Measurements from ENCODE around the gene KCNK4.

Gene KCNK4

DNA sequence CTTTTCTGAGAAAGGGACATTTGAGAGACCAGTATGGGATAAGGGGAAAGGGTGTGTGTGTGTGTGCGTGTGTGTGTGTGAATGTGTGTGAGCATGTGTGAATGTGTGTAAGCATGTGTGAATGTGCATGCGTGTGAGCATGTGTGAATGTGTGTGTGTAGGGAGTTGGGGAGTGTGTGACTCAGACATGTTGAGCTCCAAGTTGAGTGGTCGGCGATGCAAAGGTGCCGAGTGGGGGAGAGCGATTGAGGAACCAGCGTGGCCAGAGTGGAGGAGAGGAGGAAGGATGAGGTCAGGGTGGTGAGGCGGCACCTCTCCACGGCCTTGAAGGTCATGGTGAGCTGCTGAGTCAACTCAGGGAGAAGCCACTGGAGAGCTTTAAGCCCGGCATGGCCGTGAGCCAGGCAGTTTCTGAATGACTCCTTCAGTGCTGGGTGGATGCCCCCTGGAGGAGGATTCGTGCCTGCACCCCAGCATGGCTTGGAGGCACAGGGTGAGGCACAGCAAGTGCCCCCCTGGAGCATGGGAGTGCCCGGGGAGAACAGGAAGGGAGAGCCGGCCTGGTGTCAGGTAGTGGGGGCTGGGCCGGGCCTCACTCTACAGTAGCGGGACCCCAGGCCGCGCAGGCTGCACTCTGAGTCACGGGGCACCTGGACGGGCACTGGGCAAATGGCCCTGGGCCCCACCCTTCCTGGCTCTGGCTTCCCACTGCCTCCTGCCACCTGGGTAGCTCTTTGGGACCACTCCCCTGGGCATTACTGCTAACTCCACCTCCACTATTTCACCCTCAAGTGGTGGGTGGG is 40.7 kb downstream of the KCNK4 start:
- no peak for FAIRE-seq

- FAIRE-seq = no peak
Measured at GRCh38 chr11:64333556-64333955, 42.5 kb downstream of the KCNK4 start.

- FAIRE-seq = no peak
Measured at GRCh38 chr11:64334764-64335735, 43.9 kb downstream of the KCNK4 start.

GRCh38 chr11:64337538-64338249 is 46.6 kb downstream of the KCNK4 start:
- FAIRE-seq = no peak

- no peak for FAIRE-seq
Measured at GRCh38 chr11:64338716-64339115, 47.6 kb downstream of the KCNK4 start.

- FAIRE-seq = no peak
Measured at GRCh38 chr11:64339286-64339685, 48.2 kb downstream of the KCNK4 start.

- no peak for FAIRE-seq
Measured at GRCh38 chr11:64339754-64340408, 48.8 kb downstream of the KCNK4 start, which contains the start of gene CCDC88B. CCDC88B (plus strand) TSS chr11:64340204; CDS start chr11:64340267, 63 bp downstream.

- FAIRE-seq = no peak
Measured at GRCh38 chr11:64340671-64341335, 49.7 kb downstream of the KCNK4 start.

GRCh38 chr11:64341429-64341828 is 50.3 kb downstream of the KCNK4 start:
- FAIRE-seq = no peak

DNA sequence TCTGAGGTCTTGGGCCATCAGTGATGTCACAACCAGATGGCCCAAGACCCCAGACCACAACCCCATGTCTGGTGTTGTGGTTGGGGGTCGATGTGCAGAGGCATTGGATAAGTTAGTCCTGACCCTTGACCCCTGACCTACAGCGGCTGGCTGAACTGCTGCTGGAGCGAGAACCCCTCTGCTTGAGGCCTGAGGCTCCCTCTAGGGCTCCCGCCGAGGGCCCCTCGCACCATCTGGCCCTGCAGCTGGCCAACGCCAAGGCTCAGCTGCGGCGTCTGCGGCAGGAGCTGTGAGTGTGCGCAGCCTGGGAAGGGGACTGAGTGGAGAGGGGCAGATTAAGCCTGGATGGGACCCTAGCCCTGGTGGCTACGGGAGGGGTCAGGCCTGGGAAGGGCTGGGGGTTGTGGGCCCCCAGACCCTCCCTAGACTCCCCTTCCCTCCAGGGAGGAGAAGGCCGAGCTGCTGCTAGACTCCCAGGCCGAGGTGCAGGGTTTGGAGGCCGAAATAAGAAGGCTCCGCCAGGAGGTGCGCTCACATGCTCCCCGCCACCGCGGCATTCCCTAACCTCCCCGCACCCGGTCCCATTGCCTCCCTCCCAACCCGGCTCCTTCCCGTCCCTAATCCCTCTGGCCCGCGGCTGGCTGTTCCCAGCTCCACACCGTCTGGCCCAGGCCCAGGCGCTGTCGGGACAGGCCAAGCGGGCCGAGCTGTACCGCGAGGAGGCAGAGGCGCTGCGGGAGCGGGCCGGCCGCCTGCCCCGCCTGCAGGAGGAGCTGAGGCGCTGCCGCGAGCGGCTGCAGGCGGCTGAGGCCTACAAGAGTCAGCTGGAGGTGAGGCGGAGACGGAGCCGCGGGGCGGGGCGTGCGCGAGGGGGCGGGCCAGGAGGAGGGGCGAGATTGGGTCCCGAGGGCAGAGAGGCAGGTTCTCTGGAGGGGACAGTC is 51.0 kb downstream of the KCNK4 start:
- FAIRE-seq = no peak

DNA sequence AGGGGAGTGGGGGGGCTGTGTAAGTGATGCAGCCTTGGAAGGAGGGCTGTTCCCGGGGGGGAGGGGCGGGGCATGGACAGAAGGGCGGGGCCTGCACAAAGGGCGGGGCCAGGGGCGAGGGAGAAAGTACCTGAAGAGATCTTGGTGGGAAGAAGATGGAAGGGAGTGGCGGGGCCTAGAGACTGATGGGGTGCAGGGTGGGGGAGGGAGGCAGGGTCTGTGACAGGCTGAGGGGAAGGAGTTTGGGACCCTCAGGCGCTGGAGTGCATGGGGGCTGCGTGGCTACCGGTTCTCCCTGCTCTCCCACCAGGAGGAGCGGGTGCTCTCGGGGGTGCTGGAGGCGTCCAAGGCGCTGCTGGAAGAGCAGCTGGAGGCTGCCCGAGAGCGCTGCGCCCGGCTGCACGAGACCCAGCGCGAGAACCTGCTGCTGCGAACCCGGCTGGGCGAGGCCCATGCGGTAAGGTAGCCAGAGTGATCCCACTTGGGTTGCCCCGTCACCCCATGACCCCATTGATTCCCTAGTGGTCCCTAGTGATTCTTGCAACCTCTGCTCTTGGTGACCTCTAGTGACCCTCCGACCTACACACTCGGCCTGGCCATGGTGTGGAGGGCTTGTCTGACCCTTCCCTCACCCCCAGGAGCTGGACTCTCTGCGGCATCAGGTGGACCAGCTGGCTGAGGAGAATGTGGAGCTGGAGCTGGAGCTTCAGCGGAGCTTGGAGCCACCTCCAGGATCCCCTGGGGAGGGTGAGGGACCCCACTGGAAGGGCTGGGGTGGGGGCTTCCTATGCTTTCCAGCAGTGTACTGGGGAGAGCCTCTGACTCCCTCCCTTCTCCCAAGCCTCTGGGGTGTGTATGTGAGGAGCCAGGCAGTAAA is 52.0 kb downstream of the KCNK4 start:
- FAIRE-seq = no peak

- no peak for FAIRE-seq
Measured at GRCh38 chr11:64343767-64344559, 52.9 kb downstream of the KCNK4 start.

- no peak for FAIRE-seq
Measured at GRCh38 chr11:64344787-64345186, 53.7 kb downstream of the KCNK4 start.

DNA sequence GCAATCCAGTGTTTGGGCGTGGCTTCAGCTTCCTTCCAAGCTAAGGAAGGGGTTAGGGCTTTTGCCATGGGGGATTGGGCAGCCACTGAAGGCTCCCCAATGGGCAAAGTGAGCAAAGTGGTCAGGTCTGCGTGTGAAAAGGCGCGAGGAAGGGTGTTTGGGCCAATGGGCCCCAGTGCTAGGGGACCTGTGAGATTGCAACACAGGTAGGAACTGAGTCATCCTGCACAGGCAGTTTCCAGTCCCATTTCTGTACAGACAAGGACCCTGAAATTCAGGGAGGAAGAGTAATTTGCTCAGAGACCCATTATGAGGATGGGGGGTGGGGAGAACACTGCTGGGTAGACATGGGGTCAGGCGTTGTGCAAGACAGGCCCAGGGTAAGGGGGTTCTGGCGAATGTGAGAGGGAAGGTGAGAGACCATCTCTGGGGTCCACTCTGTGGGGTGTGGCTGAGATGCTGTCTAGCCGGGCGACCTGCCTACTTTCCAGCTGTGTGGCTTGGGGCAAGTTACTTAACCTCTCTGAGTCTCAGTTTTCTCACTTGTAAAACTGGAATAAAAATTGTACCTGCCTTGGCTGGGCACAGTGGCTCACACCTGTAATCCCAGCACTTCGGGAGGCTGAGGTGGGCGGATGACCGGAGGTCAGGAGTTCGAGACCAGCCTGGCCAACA is 56.2 kb downstream of the KCNK4 start:
- no peak for FAIRE-seq

GRCh38 chr11:64348383-64349024 is 57.4 kb downstream of the KCNK4 start:
- FAIRE-seq = no peak

DNA sequence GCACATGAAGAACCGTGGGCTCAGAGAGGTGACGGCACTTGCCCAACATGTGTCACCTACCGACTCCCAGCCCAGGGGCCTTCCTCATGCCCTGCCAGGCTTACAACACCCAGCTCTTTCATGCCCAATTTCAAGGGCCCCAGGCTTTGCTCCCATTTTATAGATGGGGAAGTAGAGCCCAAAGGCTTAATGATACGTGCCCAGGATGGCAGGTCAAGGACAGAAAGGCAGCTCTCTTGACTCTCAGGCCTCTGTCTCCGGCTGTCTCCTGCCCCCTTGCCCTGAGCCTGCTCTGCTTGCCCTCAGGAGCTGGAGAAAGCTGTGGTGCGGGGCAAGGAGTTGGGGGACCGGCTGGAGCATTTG is 57.9 kb downstream of the KCNK4 start:
- FAIRE-seq = no peak

- no peak for FAIRE-seq
Measured at GRCh38 chr11:64349404-64349803, 58.3 kb downstream of the KCNK4 start.
